PC-9 (cell line): ENCODE measurements around the gene EPC2. TPM values are rescaled to one million over a fixed set of nuclear protein-coding genes. Genes with fewer than 3 reads are reported as not detected.

Experiments
- BruUV-seq: library from RNA; stranded (reverse); fragments of 400-500 nt; replicated peaks from 2 replicates; lab custom pipeline; 2021; lab: Mats Ljungman, UMichigan
- CTCF ChIA-PET: fragments of 300-600 bp; sonication (Branson Sonifier 250); formaldehyde crosslinking; loops from one replicate; lab custom pipeline; 2022; ENCODE audit warnings: antibody characterized with exemption; lab: Charles Lee
- POLR2A ChIA-PET: fragments of 300-600 bp; sonication (Branson Sonifier 250); formaldehyde crosslinking; loops from one replicate; lab custom pipeline; 2022; ENCODE audit warnings: antibody characterized with exemption; ENCODE audit not compliant: unreplicated experiment; lab: Charles Lee
- DNase-seq, 2 experiments: peaks; one replicate each; pipeline versions ENCODE4 v3.0.0 to v3.0.0-alpha.2; 2015 to 2022; ENCODE audit warnings: mixed read lengths in 1 of 2
- H2AFZ ChIP-seq: fragments of 200-600 bp; sonication (generic); 2 replicates; pipeline ENCODE4 v1.8.1; 2017; ENCODE audit warnings: antibody characterized with exemption
- H3F3A ChIP-seq: fragments of 200-600 bp; sonication (generic); 2 replicates; pipeline ENCODE4 v1.8.1; 2017; ENCODE audit warnings: antibody characterized with exemption, mild to moderate bottlenecking, low read depth; ENCODE audit not compliant: insufficient read depth
- H3K27ac ChIP-seq: fragments of 200-600 bp; sonication (generic); 2 replicates; pipeline ENCODE4 v1.6.1; 2016; ENCODE audit warnings: mixed run types
- H3K27me3 ChIP-seq: fragments of 200-600 bp; sonication (generic); 2 replicates; pipeline ENCODE4 v1.6.1; 2016; ENCODE audit warnings: low read depth, mixed run types; ENCODE audit not compliant: insufficient read depth
- H3K36me3 ChIP-seq: fragments of 200-600 bp; sonication (generic); 2 replicates; pipeline ENCODE4 v1.6.1; 2016; ENCODE audit warnings: low read depth, mixed run types
- H3K4me1 ChIP-seq: fragments of 200-600 bp; sonication (generic); replicated peaks from 2 replicates; pipeline ENCODE4 v1.6.1; 2016; ENCODE audit warnings: mixed run types; ENCODE audit not compliant: insufficient read depth
- H3K4me2 ChIP-seq: fragments of 200-600 bp; sonication (generic); 2 replicates; pipeline ENCODE4 v1.6.1; 2017; ENCODE audit warnings: mixed run types
- H3K4me3 ChIP-seq: fragments of 200-600 bp; sonication (generic); 2 replicates; pipeline ENCODE4 v1.6.1; 2016; ENCODE audit warnings: mixed run types
- H3K79me2 ChIP-seq: fragments of 200-600 bp; sonication (generic); 2 replicates; pipeline ENCODE4 v1.6.1; 2017; ENCODE audit warnings: low read depth, mixed run types
- H3K9me2 ChIP-seq: fragments of 200-600 bp; sonication (generic); 2 replicates; pipeline ENCODE4 v1.8.1; 2017; ENCODE audit warnings: mild to moderate bottlenecking; ENCODE audit not compliant: insufficient read depth
- H3K9me3 ChIP-seq: fragments of 200-600 bp; sonication (generic); 2 replicates; pipeline ENCODE4 v1.8.1; 2016; ENCODE audit warnings: low read depth; ENCODE audit not compliant: insufficient read depth
- H4K20me1 ChIP-seq: fragments of 200-600 bp; sonication (generic); 2 replicates; pipeline ENCODE4 v1.8.1; 2017; ENCODE audit not compliant: insufficient read depth
- EZH2 ChIP-seq: fragments of 200-600 bp; sonication (generic); IDR thresholded peaks from 2 replicates; pipeline ENCODE4 v1.8.0; 2017; ENCODE audit warnings: antibody characterized with exemption, low read depth
- intact Hi-C: fragments of 100-400 bp; cut with micrococcal nuclease; formaldehyde crosslinking; loops from one replicate; pipeline ENCODE4 v1.10.0; 2022; ENCODE audit not compliant: unreplicated experiment
- total RNA-seq: library from RNA; stranded (reverse); gene quantifications from 2 replicates; pipeline ENCODE4 v1.2.3, GENCODE V29; 2021
- TF ChIP-seq, protein P1 (sequence below): fragments of 200-600 bp; sonication (generic); conservative IDR thresholded peaks from 2 replicates; pipeline ENCODE4 v1.6.1; 2017; ENCODE audit warnings: mixed run types, antibody characterized with exemption, mild to moderate bottlenecking, moderate library complexity

EPC2 gene
- total RNA-seq, 1 experiment from 2014 or later, result 29.8 TPM

DNA sequence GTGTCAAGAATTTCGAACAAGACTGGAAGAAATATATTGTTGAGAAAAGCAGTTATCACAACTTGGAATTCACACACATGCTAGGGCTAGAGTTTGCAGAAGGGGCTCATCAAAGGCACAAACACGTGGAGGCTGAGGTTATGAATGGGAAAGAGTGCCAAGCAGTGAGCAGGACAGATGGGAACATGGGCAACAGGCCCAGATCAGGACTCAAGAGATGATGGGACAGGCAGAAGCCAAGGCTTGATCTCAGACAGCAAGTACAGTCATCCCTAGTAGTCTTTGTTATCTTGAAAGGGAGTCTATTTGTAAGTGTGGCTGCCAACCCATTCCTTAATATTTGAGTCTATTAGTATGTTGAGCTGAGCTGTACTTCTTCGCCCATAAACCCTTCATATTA, 22.2 kb upstream of the EPC2 start:
- Histone ChIP-seq H3K79me2 (no peaks in the 10 kb centered on the region), H4K20me1 (no peaks in the 10 kb centered on the region), H3K27me3 (no peaks in the 10 kb centered on the region), H3K4me3 (no peak overlapping the region), H3K4me2 (no peak overlapping the region), H3K9me3 (no peaks in the 10 kb centered on the region), H3F3A (no peaks in the 10 kb centered on the region), H3K4me1 (peaks cover 7% of the 10 kb centered on the region), H3K9me2 (no peaks in the 10 kb centered on the region), H3K36me3 (no peaks in the 10 kb centered on the region), H2AFZ (no peak overlapping the region), H3K27ac (no peak overlapping the region)
- no TSS peak for BruUV-seq
- ChIA-PET POLR2A (no interaction called here), CTCF (no interaction called here)
- intact Hi-C loops, result no loop called here
- no peak for TF ChIP-seq EZH2
- TF ChIP-seq, protein P1, sequence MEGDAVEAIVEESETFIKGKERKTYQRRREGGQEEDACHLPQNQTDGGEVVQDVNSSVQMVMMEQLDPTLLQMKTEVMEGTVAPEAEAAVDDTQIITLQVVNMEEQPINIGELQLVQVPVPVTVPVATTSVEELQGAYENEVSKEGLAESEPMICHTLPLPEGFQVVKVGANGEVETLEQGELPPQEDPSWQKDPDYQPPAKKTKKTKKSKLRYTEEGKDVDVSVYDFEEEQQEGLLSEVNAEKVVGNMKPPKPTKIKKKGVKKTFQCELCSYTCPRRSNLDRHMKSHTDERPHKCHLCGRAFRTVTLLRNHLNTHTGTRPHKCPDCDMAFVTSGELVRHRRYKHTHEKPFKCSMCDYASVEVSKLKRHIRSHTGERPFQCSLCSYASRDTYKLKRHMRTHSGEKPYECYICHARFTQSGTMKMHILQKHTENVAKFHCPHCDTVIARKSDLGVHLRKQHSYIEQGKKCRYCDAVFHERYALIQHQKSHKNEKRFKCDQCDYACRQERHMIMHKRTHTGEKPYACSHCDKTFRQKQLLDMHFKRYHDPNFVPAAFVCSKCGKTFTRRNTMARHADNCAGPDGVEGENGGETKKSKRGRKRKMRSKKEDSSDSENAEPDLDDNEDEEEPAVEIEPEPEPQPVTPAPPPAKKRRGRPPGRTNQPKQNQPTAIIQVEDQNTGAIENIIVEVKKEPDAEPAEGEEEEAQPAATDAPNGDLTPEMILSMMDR, result no peak
- DNase-seq, result no peak

DNA sequence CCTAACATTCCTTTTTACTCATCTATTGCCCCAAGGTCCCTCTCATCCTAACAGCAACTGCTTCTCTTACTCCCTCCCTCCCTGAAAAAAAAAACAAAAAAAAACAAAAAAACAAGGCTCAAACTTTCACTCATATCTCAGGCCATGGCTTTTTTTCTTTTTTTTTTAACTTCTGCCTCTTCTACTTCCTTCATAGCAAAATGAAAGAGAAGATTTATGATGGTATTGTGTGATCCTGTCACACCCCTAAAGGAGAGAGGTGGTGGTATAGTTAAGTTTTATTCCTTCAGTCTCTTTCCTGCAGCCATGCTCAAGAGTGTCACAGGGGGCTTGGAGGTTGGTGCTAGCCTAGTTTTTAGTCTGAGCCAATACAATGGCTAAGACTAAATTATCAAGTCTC, 21.5 kb upstream of the EPC2 start:
- Histone ChIP-seq H3K4me2 (no peak overlapping the region), H3K4me3 (no peak overlapping the region), H3F3A (no peaks in the 10 kb centered on the region), H3K9me3 (no peaks in the 10 kb centered on the region), H3K9me2 (no peaks in the 10 kb centered on the region), H4K20me1 (no peaks in the 10 kb centered on the region), H3K36me3 (no peaks in the 10 kb centered on the region), H3K27me3 (no peaks in the 10 kb centered on the region), H2AFZ (no peak overlapping the region), H3K4me1 (peaks cover 7% of the 10 kb centered on the region), H3K27ac (no peak overlapping the region), H3K79me2 (no peaks in the 10 kb centered on the region)
- ChIA-PET POLR2A (interaction anchor here (0.6 kb wide), 1 partner anchor 35 kb away, joined by 6 read pairs; no protein-coding TSS in a partner anchor), CTCF (no interaction called here)
- TF ChIP-seq, protein P1, result no peak
- no peak for TF ChIP-seq EZH2
- BruUV-seq, result no TSS peak
- intact Hi-C loops, result no loop called here
- DNase-seq, result peak in 1 of 2 experiments; percentile 41

DNA sequence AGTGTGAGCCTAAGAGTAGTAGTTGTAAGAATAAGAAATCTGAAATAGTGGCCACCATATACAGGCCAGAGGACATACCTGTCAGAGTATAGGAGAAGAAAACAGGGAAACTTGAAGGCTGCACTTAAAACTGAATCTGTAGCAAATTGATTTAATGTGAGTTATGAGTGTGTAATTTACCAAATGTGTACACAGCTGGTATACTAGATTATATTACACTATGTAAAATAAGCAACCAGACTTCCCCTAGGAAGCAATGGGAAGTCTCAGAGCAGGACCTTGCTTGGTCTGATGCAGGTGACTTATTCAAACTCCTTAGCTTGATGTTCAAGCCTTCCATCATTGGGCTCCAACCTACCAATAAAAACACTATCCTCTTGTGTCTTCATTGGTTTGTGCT, 17.3 kb upstream of the EPC2 start:
- intact Hi-C loops, result no loop called here
- Histone ChIP-seq H3K27ac (no peak overlapping the region), H3K27me3 (no peaks in the 10 kb centered on the region), H4K20me1 (no peaks in the 10 kb centered on the region), H2AFZ (no peak overlapping the region), H3K4me2 (no peak overlapping the region), H3K9me2 (no peaks in the 10 kb centered on the region), H3F3A (no peaks in the 10 kb centered on the region), H3K9me3 (no peaks in the 10 kb centered on the region), H3K4me3 (no peak overlapping the region), H3K79me2 (no peaks in the 10 kb centered on the region), H3K4me1 (peaks cover 7% of the 10 kb centered on the region), H3K36me3 (no peaks in the 10 kb centered on the region)
- no peak for TF ChIP-seq EZH2
- TF ChIP-seq, protein P1, result no peak
- ChIA-PET CTCF (no interaction called here), POLR2A (no interaction called here)
- BruUV-seq, result no TSS peak
- DNase-seq, result no peak
